Tibial artery (tissue), 4 donors: ENCODE data around the gene MAP6.

Source experiments
- DNase-seq, 2 donors: peaks; one replicate each; pipeline ENCODE4 v3.0.0-alpha.2; 2019
- H3K27ac ChIP-seq, 2 donors: fragments of 200-600 bp; sonication (generic) in 1 of 2; 1 replicate in 1 of 2; 2 replicates in 1 of 2; pipeline ENCODE4 v1.5.1; 2018 to 2019; ENCODE audit warnings: mild to moderate bottlenecking in 1 of 2
- H3K27me3 ChIP-seq, 2 donors: fragments of 200-600 bp; sonication (generic) in 1 of 2; one replicate each; pipeline versions ENCODE4 v1.5.1 to v1.6.0; 2016 to 2019
- H3K36me3 ChIP-seq, 3 donors: fragments of 200-600 bp; sonication (generic) in 2 of 3; one replicate each; pipeline ENCODE4 v1.5.1; 2016 to 2019; ENCODE audit warnings: mild to moderate bottlenecking in 2 of 3
- H3K4me1 ChIP-seq, 4 donors: fragments of 200-600 bp; sonication (generic) in 2 of 4; 1 replicate in 3 of 4; 2 replicates in 1 of 4; pipeline ENCODE4 v1.5.1; 2016 to 2019
- H3K4me3 ChIP-seq, 2 donors: fragments of 200-600 bp; sonication (generic) in 1 of 2; 1 replicate in 1 of 2; 2 replicates in 1 of 2; pipeline ENCODE4 v1.5.1; 2018 to 2019; ENCODE audit warnings: mild to moderate bottlenecking in 2 of 2
- H3K9me3 ChIP-seq, 3 donors: fragments of 200-600 bp; sonication (generic) in 1 of 3; one replicate each; pipeline ENCODE4 v1.5.1; 2016 to 2019
- intact Hi-C: fragments of 100-400 bp; cut with DNase I; formaldehyde crosslinking; loops from one replicate; pipeline ENCODE4 v1.15.0; 2023; ENCODE audit warnings: low total_unique reads
- TF ChIP-seq, protein P1 (sequence below), 2 experiments: fragments of 200-600 bp in 1 of 2; fragments of 450-650 bp in 1 of 2; IDR thresholded peaks; one replicate each; pipeline ENCODE4 v1.5.1; 2017 to 2019; ENCODE audit warnings: antibody characterized with exemption in 2 of 2, mild to moderate bottlenecking in 1 of 2, moderate library complexity in 1 of 2

MAP6 gene

DNA sequence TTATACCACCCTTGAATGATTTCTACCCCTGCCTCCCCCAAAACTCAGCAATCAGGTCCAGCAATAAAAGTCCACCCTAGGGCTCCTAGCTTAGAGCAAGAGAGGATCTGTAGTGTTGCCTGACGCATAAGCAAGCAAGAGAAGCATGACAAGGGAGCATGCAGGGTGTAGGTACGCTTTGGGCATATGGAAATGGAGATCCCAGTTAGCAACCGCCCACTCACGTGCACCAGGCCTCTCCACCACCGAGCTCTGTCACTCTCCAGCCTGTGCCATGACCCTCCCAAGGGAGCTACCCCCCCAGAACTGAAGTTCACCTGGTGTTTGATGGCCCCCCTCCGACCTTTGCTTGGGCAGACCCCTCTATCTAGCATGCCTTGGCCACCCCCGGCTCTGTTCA lies 67.3 kb downstream of the MAP6 start:
- TF ChIP-seq, protein P1, sequence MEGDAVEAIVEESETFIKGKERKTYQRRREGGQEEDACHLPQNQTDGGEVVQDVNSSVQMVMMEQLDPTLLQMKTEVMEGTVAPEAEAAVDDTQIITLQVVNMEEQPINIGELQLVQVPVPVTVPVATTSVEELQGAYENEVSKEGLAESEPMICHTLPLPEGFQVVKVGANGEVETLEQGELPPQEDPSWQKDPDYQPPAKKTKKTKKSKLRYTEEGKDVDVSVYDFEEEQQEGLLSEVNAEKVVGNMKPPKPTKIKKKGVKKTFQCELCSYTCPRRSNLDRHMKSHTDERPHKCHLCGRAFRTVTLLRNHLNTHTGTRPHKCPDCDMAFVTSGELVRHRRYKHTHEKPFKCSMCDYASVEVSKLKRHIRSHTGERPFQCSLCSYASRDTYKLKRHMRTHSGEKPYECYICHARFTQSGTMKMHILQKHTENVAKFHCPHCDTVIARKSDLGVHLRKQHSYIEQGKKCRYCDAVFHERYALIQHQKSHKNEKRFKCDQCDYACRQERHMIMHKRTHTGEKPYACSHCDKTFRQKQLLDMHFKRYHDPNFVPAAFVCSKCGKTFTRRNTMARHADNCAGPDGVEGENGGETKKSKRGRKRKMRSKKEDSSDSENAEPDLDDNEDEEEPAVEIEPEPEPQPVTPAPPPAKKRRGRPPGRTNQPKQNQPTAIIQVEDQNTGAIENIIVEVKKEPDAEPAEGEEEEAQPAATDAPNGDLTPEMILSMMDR (IDR thresholded peaks at IDR 0.05), result no peak
- Histone ChIP-seq H3K36me3 (peaks cover 0 to 5% (median 0%) of the 10 kb centered on the region in 3 donors), H3K4me1 (peaks cover 0 to 4% (median 2%) of the 10 kb centered on the region in 4 donors), H3K27me3 (no peaks in the 10 kb centered on the region), H3K9me3 (no peaks in the 10 kb centered on the region), H3K27ac (no peak overlapping the region), H3K4me3 (no peak overlapping the region)
- no peak for DNase-seq
- intact Hi-C loops, result no loop called here

DNA sequence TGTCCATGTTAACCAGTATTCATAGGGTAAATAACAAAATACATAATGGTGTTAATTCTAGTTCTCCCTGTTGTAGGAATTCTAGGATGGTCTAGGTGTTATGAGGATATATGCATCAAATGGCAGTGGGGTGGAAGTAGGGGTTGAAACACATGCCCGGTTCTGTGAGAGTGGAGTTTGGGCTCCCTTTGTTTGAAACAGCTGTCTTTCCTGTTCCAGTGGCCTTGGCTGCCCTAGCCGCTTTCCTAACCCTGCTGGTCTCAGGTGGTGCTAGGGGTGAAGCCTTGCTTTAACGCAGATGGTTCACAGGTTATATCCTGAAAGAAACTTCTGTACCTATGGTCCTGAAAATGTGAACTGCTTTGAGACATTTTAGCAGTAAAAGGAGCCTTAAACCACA lies 68.5 kb downstream of the MAP6 start:
- Histone ChIP-seq H3K36me3 (no peaks in the 10 kb centered on the region), H3K9me3 (no peaks in the 10 kb centered on the region), H3K4me3 (no peak overlapping the region), H3K27me3 (no peaks in the 10 kb centered on the region), H3K27ac (no peak overlapping the region), H3K4me1 (peaks cover 0 to 4% (median 2%) of the 10 kb centered on the region in 4 donors)
- TF ChIP-seq, protein P1 (IDR thresholded peaks at IDR 0.05), result no peak
- no peak for DNase-seq
- intact Hi-C loops, result no loop called here

DNA sequence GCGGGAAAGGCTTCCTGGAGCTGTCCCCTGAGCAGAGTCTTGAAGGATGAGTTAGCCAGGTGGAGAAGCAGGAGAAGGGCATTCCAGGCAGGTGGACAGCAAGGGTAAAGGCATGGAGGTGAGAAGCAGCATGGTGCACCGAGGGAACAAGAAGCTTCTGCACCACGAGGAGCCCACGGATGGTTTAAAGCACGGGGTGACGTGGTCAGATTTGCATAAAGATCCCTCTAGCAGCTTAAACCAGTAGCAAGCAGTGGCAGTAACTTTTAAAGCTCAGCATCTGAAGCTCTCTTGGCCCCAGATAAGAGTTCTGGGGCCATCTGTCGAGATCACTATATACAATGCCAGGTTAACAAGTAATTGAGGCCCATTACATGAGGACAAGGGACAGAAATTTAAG lies 69.9 kb downstream of the MAP6 start:
- Histone ChIP-seq H3K4me1 (peaks cover 0 to 4% (median 0%) of the 10 kb centered on the region in 4 donors), H3K27me3 (no peaks in the 10 kb centered on the region), H3K4me3 (no peak overlapping the region), H3K9me3 (no peaks in the 10 kb centered on the region), H3K27ac (no peak overlapping the region), H3K36me3 (no peaks in the 10 kb centered on the region)
- TF ChIP-seq, protein P1 (IDR thresholded peaks at IDR 0.05), result no peak
- intact Hi-C loops, result loop anchor here (10.0 kb wide), 1 partner anchor 76 kb away; no protein-coding TSS in a partner anchor
- no peak for DNase-seq

DNA sequence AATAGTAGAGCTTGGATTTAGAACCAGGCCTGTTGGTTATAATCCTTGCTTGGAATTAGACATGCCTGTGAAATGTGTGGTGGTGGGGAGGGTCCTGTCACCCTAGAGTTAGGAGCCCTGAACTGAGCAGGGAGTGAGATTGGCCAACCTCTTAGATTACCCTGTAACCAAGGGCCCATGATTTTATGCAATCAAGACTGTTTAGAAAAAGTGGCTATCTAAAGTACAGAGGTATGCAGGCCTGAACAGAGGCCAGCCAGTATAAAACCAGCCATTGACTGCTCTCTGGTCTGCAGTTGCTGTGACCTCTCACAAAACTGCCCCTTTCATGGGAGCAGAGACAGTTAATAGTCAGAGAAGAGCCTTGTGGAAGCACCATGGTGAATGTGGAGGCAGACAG lies 70.6 kb downstream of the MAP6 start:
- H3K36me3 ChIP-seq, result no peaks in the 10 kb centered on the region
- intact Hi-C loops, result loop anchor here (10.0 kb wide), 1 partner anchor 77 kb away; no protein-coding TSS in a partner anchor
- TF ChIP-seq, protein P1 (IDR thresholded peaks at IDR 0.05), result no peak
- H3K9me3 ChIP-seq, result no peaks in the 10 kb centered on the region
- no peaks in the 10 kb centered on the region for H3K27me3 ChIP-seq
- no peaks in the 10 kb centered on the region for H3K4me1 ChIP-seq
- DNase-seq, result no peak
- no peak overlapping the region for H3K27ac ChIP-seq
- H3K4me3 ChIP-seq, result no peak overlapping the region

DNA sequence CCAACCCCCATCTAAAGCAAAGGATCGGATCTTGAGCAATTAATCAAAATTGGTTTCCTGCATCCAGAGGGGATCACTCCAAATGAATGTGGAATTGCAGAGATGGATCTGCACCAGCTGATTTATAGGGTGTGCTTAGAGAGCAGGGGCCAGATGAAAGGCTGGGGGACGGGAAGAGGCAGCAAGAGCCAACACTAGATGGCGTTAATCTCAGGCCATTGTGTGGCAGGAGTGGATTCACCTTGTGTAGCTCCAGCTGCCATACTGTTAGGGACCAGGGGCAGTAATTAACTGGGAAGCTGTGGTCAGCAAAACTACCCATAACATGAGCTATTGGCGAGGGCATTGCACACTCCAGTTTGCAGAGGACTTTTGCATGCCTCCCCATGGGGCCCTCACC lies 71.2 kb downstream of the MAP6 start:
- Histone ChIP-seq H3K4me1 (no peaks in the 10 kb centered on the region), H3K27ac (no peak overlapping the region), H3K9me3 (no peaks in the 10 kb centered on the region), H3K36me3 (no peaks in the 10 kb centered on the region), H3K4me3 (no peak overlapping the region), H3K27me3 (no peaks in the 10 kb centered on the region)
- DNase-seq, result no peak
- intact Hi-C loops, result loop anchor here (10.0 kb wide), 1 partner anchor 77 kb away; no protein-coding TSS in a partner anchor
- TF ChIP-seq, protein P1 (IDR thresholded peaks at IDR 0.05), result no peak

DNA sequence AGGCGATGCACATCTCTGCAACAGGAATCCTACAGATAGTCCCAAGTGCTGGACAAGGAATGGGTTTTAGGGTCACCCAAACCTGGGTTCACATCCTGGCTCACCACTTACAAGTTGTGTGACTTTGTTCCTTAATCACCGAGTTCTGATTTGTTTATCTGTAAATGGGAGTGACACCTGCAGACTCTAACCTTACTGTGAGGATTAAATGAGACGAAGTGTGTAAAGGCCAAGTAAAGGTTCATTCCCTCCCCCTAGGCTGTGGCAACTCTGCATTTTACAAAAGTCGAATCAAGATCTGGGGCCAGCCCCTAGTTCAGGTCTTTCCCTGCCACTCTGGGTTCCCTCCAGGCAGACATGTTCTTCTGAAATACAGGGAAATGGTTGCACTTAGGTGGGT lies 71.9 kb downstream of the MAP6 start:
- TF ChIP-seq, protein P1 (IDR thresholded peaks at IDR 0.05), result no peak
- intact Hi-C loops, result loop anchor here (10.0 kb wide), 1 partner anchor 78 kb away; no protein-coding TSS in a partner anchor
- H3K36me3 ChIP-seq, result no peaks in the 10 kb centered on the region

More for the DNA sequence above, 71.9 kb downstream of the MAP6 start:
- H3K4me1 ChIP-seq, result no peaks in the 10 kb centered on the region
- DNase-seq, result no peak
- no peak overlapping the region for H3K27ac ChIP-seq
- H3K27me3 ChIP-seq, result no peaks in the 10 kb centered on the region
- no peaks in the 10 kb centered on the region for H3K9me3 ChIP-seq
- no peak overlapping the region for H3K4me3 ChIP-seq
